Activated CD4-positive, alpha-beta T cell treated with anti-CD3 and anti-CD28 coated beads, Interleukin-2, amount 50 U/mL, for 48 hours (primary cell): Measurements from ENCODE around the gene CHST4.

Source experiments
- DNase-seq, 2 experiments: peaks; one replicate each; pipeline ENCODE4 v3.0.0-alpha.2; 2020

The CHST4 gene

DNA sequence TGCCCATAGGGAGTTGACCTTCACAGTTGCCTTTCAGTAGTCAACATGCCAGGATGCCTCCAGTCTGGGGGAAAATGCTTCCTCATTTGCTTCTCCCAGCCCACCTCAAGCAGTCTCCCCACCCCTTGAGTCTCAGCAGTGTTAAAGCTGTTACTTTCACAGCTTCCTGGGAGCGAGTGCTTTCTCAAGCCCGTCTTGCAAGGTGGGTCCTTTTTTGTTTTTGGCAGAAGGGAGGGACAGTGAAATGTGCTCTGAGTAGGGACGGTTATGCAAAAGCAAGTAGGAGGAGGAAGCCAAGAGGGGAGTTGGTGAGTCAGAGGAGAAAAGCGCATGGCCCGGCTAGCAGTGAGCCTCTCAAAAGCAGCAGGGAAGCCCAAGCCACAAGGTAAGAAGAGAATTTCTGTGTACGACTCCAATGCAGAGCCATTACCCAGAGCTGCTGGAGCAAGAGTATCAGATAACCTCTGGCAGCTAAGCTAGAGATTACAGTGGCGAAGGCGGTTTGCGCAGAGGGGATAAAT is at the start of gene CHST4:
CHST4 (plus strand) TSS at position 316 of the 521 bp plus-strand sequence. CDS start 10,252 bp downstream, outside the sequence.
- DNase-seq, result peak in 1 of 2 experiments; percentile 4

DNA sequence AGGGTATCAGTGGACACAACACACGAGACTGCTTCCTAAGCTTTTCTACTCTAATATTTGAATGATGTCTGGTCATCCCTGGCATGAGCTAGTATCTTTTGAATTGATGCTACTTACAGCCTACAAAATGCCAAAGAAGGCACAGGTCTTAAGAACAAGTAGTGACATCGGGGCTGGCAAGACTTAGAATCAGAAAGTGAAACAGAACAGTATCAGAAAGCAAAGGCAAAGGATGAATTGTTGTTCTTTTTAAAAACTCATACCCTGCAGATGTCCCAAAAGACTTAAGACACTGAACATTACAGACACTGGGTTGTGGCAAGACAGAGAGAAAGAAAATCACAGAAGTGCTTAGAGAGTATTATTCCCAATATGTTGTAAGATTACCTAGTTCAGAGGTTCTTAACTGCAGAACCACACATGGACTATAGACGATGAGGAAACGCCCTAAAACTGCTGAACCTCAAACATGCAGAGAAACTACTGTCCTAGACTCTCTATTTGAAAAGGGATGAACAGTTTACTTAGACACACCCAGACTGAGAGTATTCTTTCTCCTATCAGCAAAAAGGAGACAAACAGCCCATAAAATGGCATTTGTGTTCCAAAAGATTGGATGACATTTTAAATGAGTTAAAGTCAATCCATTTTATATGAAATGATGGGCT is 49.6 kb upstream of the CHST4 start:
- DNase-seq, result no peak

DNA sequence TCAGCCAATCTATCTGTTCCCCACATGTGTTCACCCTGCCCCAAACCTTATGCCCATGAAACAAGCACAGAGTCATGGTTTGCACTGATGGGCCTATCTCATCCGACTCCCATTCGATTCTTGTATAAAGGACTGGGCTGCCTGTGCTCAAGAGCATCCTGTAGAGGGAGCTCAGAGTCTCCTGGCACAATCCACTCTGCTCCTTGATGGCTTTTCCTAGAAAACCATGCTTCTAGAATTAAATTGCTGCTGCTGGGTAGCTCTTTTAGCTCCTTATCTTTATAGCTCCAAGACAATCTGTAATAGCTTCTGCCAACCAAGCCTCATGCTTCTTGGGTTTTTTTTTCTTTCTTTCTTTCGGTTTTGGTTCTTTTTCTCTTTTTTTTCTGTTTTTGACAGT is 46.8 kb upstream of the CHST4 start:
- no peak for DNase-seq

DNA sequence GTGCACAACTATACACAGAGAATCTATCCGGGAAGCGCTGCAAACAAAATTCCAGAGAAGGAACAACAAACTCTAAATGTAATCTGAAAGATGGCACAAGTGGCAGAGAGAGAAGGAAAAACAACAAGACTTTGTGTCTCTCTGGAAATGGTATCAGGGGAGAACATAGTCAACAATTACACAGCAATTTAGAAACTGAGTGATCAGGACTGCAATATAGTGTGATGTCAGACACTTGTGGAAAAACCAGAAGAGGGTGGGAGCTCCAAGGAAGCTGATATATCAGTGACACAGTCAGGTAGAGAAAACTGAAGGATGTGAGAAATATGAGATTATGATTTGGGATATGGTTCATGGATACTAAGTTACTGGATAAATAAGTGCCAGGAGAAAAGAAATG is 45.3 kb upstream of the CHST4 start:
- DNase-seq, result no peak

DNA sequence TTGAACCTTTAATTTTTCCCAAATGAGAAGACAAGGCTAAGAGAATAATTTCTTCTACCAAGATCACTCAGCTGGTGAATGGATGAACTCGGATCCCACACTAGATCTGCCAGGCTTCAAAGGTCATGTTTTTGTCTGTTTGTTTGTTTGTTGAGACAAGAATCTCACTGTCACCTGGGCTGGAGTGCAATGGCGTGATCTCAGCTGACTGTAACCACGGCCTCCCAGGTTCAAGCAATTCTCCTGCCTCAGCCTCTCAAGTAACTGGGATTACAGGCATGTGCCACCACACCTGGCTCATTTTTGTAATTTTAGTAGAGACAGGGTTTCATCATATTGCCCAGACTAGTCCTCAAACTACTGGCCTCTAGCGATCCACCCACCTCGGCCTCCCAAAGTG is 43.7 kb upstream of the CHST4 start:
- DNase-seq, result no peak

DNA sequence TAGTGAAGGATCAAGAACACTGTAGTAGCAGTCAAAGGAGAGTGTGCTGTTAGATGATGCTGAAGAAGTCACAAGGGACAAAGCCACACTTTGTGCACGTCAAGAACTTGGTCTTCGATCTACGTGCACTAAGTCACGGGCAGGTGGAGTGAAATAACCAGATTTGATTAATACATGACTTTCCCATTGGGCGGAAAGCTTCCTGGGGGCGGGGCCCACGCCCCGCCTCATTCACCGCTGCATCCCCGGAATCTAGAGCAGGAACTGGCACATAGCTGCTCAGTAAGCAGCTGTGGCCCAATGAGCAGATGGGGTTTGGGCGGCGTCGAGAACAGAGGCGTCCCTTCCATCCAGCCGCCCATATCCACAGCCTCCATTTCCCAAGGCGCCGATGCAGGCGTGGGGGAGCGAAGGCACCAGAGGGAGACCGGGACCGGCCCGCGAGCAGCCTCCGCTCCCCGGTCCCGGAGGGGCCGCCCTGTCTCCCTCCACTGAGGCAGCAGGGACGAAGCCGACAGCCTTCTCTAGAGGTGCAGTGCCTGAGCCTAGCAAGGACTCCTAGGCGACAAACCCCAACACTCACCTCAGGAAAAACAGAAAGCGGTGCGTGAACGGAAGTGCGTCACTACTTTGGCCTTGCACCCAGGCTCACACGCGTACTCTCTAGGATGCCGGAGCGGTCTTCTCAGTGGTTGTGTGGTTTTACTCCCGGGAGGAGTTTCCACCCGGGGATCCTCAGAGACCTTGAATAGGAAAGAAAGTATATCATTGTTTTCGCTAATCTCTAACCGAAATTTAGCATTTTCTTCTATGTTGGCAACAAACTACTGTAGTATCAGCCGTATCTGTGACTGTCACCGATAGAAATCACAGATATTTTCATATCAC is 42.0 kb upstream of the CHST4 start:
- DNase-seq, result peak; percentile 81 to 86

DNA sequence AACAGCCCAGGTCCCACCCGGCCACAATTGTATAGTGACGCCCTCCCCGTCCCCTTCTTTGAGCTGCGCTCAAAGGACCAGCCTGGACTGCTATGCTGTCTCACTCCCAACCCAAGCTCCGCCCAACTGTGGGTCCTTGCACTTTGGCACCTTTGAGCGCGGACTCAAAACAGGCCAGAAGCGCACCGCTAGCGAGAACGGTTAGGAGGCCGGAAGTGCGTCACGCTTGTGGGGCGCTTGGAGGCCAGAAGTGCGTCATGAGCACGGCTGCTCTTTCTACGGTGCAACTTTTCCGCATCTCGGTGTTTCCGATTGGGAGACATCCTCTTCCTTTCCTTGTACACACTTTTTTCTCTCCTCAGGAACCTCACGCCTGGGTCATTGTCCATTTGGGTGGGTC is 37.1 kb upstream of the CHST4 start, which contains the start of gene ZNF19:
ZNF19 (minus strand) TSS at position 203 of the 400 bp plus-strand sequence. CDS start 7,210 bp downstream, outside the sequence.
- DNase-seq, result no peak

DNA sequence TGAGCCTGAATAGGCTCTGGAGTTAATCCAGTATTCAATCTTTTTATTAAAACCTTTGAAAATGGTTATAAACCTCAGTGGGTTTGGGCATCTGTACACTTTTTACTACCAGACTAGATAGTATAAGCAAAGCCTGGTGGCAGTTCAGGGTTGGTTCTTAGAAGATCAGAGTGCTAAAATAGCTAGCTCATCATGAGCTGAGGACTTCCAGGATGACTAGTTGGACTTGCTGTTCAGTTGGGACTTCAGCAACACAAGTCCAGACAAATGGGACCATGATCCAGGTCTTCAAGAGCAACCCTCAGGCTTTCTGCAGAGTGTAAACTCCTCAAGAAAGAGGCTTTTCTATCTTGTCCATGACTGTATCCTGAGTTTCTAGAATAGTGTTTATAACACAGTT is 35.9 kb upstream of the CHST4 start:
- no peak for DNase-seq

DNA sequence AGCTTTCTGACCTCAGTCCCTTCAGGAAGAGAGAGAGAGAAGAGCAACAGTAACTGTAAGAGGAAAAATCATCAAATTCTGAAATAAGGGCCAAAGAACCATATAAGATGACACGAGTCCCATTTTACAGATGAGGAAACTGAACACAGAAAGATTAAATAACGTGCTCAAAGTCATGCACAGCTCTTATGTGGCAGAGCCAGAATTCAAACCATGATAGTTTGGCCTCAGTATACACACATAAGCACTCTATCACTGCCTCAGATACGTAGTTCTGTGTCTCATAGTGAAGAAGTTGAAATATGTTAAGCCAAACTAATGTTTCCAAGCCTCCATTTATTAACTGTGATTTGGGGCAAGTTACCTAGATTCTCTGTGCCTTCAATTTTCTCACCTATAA is 35.2 kb upstream of the CHST4 start:
- no peak for DNase-seq

DNA sequence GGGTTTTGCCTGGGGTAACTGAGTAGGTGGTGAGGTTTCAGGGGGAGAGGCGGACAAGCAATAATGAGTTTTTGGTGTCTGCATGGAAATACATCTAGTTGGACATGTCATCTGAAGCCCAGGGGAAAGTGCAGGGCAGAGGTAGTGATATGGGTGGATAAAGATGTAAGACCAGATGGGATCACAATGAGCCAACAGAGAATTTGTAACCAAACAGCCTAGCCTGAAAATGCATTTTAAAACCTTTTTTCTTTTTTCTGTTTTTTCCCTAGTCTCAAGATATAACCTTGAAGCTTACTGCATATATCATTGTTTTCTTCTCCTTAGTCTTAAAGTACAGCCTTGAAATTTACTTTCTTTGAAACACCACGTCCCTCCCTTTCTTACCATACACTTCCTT is 33.4 kb upstream of the CHST4 start:
- no peak for DNase-seq

DNA sequence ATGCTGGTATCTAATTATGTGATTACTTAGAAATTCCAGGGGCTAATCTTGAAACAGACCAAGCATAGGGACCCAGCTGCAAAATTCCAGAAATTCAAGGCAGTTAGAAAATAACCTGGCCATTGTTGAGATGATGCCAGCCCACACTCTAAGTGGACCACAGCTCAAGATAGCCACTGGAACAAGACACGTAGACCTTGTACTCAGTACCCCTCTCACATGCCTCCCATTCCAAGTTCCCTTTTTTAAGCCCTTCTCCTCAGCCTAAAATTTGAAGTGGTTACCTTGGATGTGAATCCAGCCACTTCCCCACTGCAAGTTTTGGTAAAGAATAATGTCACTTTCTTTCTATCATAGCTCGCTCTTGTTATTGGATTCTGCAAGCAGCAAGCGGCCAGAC is 33.0 kb upstream of the CHST4 start:
- DNase-seq, result no peak

DNA sequence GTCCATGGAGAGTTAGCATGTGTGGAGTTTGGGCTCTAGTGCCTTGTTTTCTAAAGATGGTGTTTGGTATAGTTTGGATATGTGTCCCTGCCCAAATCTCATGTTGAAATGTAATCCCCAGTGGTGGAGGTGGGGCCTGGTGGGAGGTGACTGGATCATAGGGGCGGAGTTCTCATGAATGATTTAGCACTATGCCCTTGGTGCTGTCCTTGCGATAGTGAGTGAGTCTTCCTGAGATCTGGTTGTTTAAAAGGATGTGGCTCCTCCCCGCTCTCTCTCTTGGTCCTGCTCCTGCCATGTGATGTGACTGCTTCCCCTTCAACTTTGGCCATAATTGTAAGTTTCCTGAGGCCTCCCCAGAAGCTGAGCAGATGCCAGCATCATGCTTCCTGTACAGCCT is 28.2 kb upstream of the CHST4 start:
- no peak for DNase-seq

DNA sequence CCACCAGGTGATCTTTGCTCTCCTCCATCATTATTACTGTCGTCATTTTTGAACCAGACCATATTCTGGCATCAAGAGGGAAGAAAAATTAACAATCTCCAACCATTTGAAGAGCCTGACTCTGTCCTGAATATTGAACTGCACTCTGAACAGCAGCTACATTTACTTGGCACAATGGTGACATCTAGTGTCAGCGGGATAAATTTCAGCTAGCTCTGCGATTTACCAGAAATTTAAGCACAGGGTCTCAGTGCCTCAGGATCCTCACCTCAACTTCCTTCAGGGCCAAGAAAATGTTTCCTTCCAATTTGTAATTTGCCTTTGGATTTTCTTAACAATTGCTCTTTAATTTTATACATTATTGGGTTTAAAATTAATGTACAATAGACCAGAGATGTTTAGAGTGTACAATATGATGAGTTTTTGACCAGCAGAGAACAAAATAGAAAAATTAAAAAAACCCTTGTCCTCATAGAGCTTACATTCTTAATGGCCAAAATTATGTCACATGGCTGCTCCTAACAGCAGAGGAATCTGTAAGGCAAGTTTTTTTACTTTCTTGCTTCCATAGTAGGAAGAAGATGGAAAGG is 26.4 kb upstream of the CHST4 start:
- DNase-seq, result peak; percentile 25 to 39

DNA sequence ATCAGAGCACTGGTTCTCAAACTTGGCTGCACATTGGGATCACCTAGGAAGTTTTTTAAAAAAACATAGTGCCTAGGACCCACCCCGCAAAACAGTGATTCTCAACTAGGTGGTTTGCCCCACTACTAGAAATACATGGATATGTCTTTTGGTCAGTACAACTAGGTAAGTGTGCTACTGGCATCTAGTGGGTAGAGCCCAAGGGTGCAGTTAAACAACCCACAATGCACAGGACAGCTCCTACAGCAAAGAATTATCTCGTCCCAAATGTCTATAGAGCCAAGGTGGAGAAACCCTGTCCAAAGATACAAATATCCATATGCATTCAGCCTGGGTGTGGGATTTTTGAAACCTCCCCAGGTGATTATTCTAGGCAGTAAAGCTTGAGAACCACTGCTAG is 25.3 kb upstream of the CHST4 start:
- no peak for DNase-seq

DNA sequence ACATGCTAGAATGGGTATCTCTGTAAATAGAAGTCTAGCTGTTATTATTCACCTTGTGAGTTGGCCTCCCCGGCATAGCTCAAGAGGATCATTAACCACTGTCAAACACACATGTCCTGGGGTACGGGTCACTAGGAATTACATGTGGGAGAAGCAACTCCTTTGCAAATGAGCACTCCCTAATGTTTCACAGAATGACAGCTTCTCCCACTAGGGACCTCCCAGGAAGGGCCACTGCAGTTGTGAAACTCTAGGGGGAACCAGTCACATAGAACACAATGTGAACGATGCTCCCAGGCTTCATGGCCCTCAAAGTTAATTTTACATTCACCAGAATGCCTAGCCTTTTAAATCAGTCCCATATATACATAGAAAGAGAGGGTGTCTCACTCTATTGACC is 24.7 kb upstream of the CHST4 start:
- no peak for DNase-seq

DNA sequence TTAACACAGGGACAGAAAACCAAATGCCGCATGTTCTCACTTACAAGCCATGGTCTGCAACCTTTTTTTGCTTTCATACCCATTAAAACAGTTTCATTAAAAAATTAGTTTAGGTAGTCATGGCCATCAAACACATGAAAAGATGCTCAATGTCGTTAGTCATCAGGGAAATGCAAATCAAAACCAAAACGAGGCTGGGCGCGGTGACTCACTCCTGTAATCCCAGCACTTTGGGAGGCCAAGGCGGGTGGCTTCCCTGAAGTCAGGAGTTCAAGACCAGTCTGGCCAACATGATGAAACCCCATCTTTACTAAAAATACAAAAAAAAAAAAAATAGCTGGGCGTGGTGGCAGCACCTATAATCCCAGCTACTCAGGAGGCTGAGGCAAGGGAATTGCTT is 22.2 kb upstream of the CHST4 start:
- DNase-seq, result peak; percentile 10 to 27

DNA sequence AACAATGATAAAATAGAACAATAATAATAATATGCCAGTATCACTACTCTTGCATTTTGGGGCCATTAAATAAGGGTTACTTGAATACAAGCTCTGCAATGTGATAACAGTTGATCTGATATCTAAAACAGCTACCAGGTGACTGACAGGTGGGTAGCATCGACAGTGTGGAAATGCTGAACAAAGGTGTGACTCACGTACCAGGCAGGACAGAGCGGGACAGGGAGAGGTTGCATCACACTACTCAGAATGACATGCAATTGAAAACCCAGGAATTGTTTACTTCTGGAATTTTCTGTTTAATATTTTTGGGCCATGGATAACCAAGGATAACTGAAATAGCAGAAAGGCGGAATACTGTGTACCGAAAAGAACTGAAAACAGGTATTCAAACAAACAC is 21.3 kb upstream of the CHST4 start:
- DNase-seq, result no peak

DNA sequence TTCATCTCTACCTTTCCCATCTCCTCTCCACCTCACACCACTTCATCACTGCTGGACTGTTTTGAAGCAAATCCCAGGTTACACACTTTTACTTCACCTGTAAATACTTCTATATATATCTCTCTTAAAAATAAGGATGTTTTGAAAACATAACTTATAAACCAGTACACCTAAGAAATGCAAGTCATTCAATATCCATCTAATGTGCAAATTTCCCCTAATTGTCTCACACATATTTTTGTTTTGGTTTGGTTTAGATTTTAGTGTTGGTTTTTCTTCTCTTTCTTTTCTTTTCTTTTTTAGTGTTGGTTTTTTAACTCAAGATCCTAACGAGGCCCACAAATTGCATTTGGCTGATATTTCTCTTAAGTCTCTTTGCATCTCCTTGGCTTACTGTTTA is 19.2 kb upstream of the CHST4 start:
- DNase-seq, result no peak

DNA sequence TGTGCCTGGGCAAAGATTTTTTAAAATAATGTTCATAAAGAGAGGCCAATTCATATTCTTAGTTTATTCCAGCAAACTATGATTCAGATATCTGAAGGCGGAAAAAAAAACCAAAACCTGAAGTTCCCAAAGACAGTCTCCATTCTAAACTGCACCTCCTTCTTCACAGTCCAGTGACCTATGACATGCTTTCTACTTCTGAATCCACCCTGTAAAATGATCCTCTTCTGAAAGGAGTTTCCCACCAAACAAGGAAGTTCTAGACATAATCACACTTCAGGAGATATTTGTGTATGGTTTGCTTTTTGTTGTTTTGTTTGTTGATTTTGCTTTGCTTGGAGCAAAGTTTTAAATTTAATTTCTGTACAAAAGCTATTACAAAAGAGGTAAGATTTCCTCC is 12.9 kb upstream of the CHST4 start:
- DNase-seq, result no peak

DNA sequence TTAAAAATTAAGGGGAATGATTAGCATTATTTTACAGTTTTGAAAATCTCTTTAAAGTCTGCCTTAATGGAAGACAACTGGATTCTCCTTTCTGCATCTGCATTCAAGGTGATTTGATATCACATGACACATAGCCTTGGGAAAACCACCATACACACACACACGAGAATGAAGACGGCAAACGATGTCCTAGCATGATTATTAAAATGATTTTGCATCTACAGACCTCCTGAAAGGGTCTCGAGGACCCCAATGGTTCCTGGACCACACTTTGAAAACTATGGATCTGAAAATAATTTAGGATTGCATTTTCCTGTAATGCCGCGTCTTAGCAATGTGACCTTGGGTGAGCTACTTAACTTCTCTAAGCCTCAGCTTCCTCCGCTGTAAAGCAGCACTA is 11.8 kb upstream of the CHST4 start:
- no peak for DNase-seq

DNA sequence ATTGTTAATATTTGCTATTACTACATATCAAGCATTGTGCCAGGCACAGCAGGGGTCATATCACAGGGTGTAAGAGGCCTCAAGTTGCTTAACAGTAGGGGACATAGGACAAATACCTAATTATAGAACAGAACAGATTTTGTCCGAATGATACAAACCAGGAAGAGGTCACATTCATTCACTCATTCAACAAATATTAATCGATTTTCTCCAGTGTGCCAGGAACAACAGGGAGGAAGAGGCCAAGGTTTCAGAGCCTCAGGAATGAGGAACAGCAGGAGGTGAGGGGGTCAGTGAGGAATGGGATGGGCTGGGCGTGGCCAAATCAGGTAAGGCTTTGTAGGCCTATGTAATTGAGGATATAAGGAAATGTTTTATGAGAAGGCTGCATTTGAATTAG is 11.2 kb upstream of the CHST4 start:
- DNase-seq, result no peak

DNA sequence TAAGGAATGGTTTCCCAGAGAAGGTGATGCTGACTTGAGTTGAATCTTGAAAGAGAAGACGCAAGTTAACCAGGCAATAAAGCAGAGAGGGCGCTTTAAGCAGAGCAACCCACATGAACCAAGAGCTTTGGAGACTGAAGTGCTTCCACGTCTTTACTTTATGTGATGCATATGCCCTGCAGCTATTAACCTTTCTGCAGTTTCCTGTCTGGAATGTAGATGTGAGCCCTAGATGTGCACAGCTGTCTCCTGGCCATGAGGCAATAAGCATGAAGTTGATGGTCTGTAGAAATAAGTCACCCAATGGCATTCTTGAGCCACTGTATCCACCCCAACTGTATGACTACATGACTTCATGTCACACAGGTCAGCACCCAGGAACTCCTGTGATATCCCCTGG is 5.7 kb upstream of the CHST4 start:
- no peak for DNase-seq
